BLaER1 treated with 17β-estradiol and CSF1 and Interleukin-3, amounts not matched to agents 10 nM and 100 nM (cell line): ENCODE data around the gene HTR1A.

ENCODE experiments used
- H3K27ac ChIP-seq, 11 experiments: shearing (Covaris generic); formaldehyde crosslinking; 2 replicates each; pipeline ENCODE4 v1.8.1; 2022
- H3K27me3 ChIP-seq, 11 experiments: shearing (Covaris generic); formaldehyde crosslinking; 2 replicates each; pipeline ENCODE4 v1.8.1; 2022
- H3K36me3 ChIP-seq, 11 experiments: shearing (Covaris generic); formaldehyde crosslinking; 2 replicates each; pipeline ENCODE4 v1.8.1; 2022
- H3K4me1 ChIP-seq, 10 experiments: shearing (Covaris generic); formaldehyde crosslinking; 2 replicates each; pipeline ENCODE4 v1.8.1; 2022
- H3K4me2 ChIP-seq, 11 experiments: shearing (Covaris generic); formaldehyde crosslinking; 2 replicates each; pipeline ENCODE4 v1.8.1; 2022
- H3K4me3 ChIP-seq, 10 experiments: shearing (Covaris generic); formaldehyde crosslinking; 2 replicates each; pipeline ENCODE4 v1.8.1; 2022
- H3K9ac ChIP-seq, 11 experiments: shearing (Covaris generic); formaldehyde crosslinking; 2 replicates each; pipeline ENCODE4 v1.8.1; 2022
- H3K9me3 ChIP-seq, 11 experiments: shearing (Covaris generic); formaldehyde crosslinking; replicated peaks in 1 of 11; 2 replicates each; pipeline ENCODE4 v1.8.1; 2022
- H4K20me1 ChIP-seq, 11 experiments: shearing (Covaris generic); formaldehyde crosslinking; 2 replicates each; pipeline ENCODE4 v1.8.1; 2022
- Cebpa-rat ChIP-seq, 11 experiments: shearing (Covaris generic); IDR thresholded peaks; 2 replicates each; pipeline ENCODE4 v1.8.1; 2022

HTR1A gene

DNA sequence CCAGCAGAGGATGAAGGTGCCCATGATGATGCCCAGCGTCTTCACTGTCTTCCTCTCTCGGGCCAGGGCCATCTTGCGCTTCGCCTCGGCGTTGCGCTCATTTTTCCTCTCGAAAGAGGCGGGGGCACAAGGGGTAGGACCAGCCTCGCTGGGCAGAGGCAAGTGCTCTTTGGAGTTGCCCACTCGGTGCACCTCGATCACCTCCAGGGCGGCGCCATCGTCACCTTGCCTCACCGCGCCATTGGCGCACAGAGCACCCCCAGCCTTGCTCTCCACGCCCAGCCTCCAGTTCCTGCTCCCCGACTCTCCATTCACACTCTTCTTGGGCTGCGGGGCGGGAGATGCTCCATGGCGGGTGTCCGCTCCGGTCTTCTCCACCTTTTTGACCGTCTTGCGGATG lies 1.6 kb downstream of the HTR1A start:
- no peak for TF ChIP-seq Cebpa-rat (IDR thresholded peaks at IDR 0.05)
- Histone ChIP-seq H3K4me1 (no peaks in the 10 kb centered on the region), H3K4me2 (no peak overlapping the region), H3K4me3 (no peak overlapping the region), H3K27me3 (peaks cover 0 to 16% (median 9%) of the 10 kb centered on the region in 11 experiments; a peak in 9 of 22 replicates), H3K36me3 (no peaks in the 10 kb centered on the region), H3K9ac (no peak overlapping the region), H3K27ac (no peak overlapping the region), H4K20me1 (no peaks in the 10 kb centered on the region; a peak in 1 of 22 replicates), H3K9me3 (peaks cover 21 to 31% (median 29%) of the 10 kb centered on the region in 11 experiments)

DNA sequence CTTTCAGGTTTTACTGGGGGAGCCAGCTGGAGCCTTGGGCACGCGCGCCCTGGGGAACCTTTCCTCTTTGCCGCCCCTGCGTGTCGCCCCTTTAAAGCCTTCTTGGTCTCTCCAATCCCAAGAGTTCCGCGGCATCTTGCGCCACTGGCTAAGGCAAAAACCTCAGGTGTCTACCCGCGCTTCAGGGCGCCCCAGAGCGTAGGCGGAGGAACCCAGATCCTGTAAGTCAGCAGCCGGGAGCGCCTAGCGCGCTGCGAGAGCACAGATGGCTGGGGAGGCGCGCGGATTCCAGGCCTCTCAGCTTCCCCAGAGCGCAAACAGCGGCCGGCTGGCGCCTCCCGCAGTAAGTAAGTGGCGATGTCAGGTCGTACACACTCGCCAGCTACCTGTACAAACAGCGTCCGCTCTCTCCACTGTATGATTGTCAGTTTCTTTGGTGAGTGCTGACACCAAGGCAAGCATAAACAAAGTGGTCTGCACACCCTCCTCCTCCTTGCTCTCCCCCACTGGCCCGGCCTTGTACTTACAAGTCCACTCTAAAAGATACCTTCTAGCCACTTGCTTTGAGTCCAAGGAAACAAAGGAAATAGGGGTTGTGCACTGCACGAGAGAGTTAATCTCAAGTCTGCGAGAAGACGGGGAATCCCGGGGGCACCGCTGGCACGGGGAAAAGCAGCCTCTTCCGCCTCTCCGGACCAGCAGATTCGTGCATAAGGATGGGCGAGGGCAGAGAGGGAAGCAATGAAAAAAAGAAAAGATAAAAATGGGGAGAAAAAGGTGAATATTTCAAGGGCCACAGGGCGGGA lies 2.9 kb downstream of the HTR1A start:
- Histone ChIP-seq H3K4me2 (no peak overlapping the region), H3K4me1 (no peaks in the 10 kb centered on the region), H3K36me3 (no peaks in the 10 kb centered on the region), H3K9me3 (peaks cover 21 to 31% (median 29%) of the 10 kb centered on the region in 11 experiments), H3K4me3 (no peak overlapping the region), H4K20me1 (no peaks in the 10 kb centered on the region; a peak in 1 of 22 replicates), H3K9ac (no peak overlapping the region), H3K27me3 (peaks cover 0 to 16% (median 9%) of the 10 kb centered on the region in 11 experiments; a peak in 9 of 22 replicates), H3K27ac (no peak overlapping the region)
- no peak for TF ChIP-seq Cebpa-rat (IDR thresholded peaks at IDR 0.05)

DNA sequence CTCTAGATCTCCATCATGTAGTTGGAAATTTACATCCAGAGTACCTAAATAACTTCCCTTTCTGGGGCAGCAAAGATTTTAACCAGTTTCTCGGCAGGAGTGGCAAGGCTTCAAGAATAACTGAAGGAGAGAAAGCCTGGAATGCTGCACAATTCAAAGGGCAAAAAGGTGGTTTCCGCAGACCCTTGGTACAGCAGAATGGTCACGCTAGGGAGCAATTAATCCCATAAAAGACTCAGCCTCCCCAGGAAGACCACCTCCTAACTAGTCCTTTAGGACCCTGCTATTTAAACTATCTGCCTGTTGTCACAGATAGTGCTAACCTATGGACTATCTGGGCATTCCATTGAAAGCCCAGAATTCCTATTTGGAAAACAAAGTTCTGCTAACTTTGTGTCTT lies 3.6 kb downstream of the HTR1A start:
- H3K27me3 ChIP-seq = peaks cover 0 to 16% (median 9%) of the 10 kb centered on the region in 11 experiments; a peak in 9 of 22 replicates

DNA sequence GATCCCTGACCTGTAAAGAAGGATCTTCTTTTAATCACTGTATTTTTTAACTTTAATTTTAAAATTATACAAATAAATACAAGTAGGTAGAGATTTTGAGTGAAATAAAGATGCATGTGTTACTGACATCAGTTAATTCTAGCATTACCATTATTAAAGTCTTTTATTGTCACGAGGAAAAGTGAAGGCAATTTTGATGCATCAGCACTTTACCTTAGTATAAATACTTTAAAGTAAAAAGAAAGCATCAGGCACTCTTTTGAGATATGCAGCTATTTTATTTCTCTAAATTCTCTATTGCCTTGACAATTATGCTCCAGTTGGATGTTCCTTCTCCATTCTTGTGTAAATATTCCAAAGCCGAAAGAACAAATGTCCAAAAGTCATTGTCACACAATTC lies 4.6 kb downstream of the HTR1A start:
- Histone ChIP-seq H3K4me1 (no peaks in the 10 kb centered on the region), H3K9ac (no peak overlapping the region), H3K36me3 (no peaks in the 10 kb centered on the region), H3K4me2 (no peak overlapping the region), H3K27me3 (peaks cover 0 to 16% (median 9%) of the 10 kb centered on the region in 11 experiments; a peak in 9 of 22 replicates), H3K4me3 (no peak overlapping the region), H3K9me3 (peaks cover 21 to 31% (median 29%) of the 10 kb centered on the region in 11 experiments), H3K27ac (no peak overlapping the region), H4K20me1 (no peaks in the 10 kb centered on the region; a peak in 1 of 22 replicates)
- TF ChIP-seq Cebpa-rat (IDR thresholded peaks at IDR 0.05) = no peak

More for the DNA sequence above, 3.6 kb downstream of the HTR1A start:
- TF ChIP-seq Cebpa-rat (IDR thresholded peaks at IDR 0.05) = no peak
- peaks cover 21 to 31% (median 29%) of the 10 kb centered on the region in 11 experiments for H3K9me3 ChIP-seq
- no peak overlapping the region for H3K27ac ChIP-seq
- H3K9ac ChIP-seq = no peak overlapping the region
- H3K4me3 ChIP-seq = no peak overlapping the region
- H3K36me3 ChIP-seq = no peaks in the 10 kb centered on the region
- no peak overlapping the region for H3K4me2 ChIP-seq
- no peaks in the 10 kb centered on the region; a peak in 1 of 22 replicates for H4K20me1 ChIP-seq
- no peaks in the 10 kb centered on the region for H3K4me1 ChIP-seq

DNA sequence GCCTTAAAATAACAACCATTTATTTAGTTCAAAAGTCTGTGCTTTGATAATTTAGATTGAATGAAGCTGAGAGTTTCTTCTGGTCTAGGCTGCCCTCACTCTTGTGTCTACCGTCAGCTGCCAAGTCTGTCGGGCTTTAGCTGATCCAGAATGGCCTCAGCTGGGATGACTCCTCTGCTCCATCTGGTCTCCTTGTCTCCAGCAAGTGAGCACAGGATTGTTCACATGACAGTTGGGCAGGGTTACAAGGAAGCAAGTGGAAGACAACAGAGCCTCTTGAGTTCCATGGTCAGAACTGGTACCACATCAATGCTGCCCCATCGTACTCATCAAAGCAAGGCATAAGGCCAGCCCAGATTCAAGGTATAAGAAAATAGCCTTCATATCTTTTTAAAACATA lies 9.0 kb downstream of the HTR1A start:
- H3K4me1 ChIP-seq = no peaks in the 10 kb centered on the region
- no peak overlapping the region for H3K27ac ChIP-seq
- H4K20me1 ChIP-seq = no peaks in the 10 kb centered on the region
- no peak overlapping the region for H3K9ac ChIP-seq
- H3K4me2 ChIP-seq = no peak overlapping the region
- H3K4me3 ChIP-seq = no peak overlapping the region
- H3K36me3 ChIP-seq = no peaks in the 10 kb centered on the region
- no peaks in the 10 kb centered on the region for H3K27me3 ChIP-seq
- TF ChIP-seq Cebpa-rat (IDR thresholded peaks at IDR 0.05) = no peak
- H3K9me3 ChIP-seq = 0 out of 22 replicates have a peak, but pooled peaks cover 0 to 4% (median 0%) of the 10 kb centered on the region in 11 experiments

DNA sequence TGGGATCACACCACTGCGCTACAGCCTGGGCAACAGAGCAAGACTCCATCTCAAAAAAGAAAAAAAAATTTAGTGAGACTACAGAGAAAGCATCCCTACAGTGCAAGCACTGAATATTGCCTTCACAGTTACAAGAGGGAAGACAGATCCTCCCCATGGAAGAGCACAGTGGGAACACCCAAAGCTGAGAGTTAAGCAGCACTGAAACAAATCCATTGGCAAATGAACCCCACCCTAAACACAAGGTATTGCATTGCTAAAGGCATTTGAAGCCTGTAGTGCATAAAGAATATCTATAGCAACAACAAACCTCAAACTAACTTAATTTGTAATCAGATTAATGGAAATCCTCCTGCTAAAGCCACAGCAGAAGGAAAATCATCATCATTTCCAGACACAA lies 27.1 kb downstream of the HTR1A start:
- Histone ChIP-seq H3K9ac (no peak overlapping the region), H4K20me1 (no peaks in the 10 kb centered on the region), H3K27me3 (no peaks in the 10 kb centered on the region), H3K4me2 (no peak overlapping the region), H3K36me3 (no peaks in the 10 kb centered on the region), H3K27ac (no peak overlapping the region), H3K4me1 (no peaks in the 10 kb centered on the region), H3K4me3 (no peak overlapping the region), H3K9me3 (no peaks in the 10 kb centered on the region)
- TF ChIP-seq Cebpa-rat (IDR thresholded peaks at IDR 0.05) = no peak

DNA sequence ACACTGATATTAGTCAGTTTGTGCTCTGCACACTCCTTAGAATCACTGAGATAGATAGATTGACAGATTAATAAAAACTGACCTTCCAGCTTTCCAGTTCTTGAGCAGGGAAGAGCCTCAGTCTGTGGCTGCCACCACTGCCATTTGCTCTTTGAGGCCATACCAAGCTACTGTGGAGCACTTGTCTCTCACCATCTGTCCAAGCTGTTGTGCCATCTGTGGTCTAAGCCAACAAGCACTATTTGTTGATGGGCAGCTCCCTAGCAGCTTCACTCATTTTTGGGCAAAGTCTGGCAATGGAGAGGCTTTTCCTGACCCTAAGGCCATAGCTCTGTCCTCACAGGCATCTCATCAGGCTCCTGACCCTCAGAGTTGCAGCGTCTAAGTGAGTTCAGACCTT lies 30.4 kb downstream of the HTR1A start:
- Histone ChIP-seq H3K4me1 (no peaks in the 10 kb centered on the region), H3K9me3 (no peaks in the 10 kb centered on the region)

DNA sequence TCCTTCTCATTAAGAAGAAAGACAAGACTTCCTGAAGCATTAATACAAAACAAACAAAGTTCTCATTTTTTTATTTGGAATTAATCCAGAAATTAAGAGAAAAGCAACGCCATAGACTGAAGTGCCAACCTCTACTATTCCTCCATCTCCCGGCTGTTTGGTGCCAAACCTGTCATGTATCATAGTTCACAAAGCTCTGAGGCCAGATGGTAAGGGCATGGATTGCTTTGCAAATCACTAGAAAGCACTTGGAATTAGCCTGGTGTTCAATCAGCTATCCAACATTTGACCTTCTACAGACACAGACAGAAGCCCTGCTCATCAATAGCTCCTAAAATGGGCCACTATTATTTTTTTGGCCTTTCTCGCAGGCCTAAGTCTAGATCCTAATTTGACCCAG lies 33.8 kb downstream of the HTR1A start:
- H3K4me1 ChIP-seq = no peaks in the 10 kb centered on the region
- no peak overlapping the region for H3K9ac ChIP-seq
- no peak overlapping the region for H3K4me3 ChIP-seq
- H3K27ac ChIP-seq = no peak overlapping the region
- no peak for TF ChIP-seq Cebpa-rat (IDR thresholded peaks at IDR 0.05)
- H3K4me2 ChIP-seq = no peak overlapping the region
- no peaks in the 10 kb centered on the region for H4K20me1 ChIP-seq
- no peaks in the 10 kb centered on the region for H3K9me3 ChIP-seq
- H3K36me3 ChIP-seq = no peaks in the 10 kb centered on the region
- H3K27me3 ChIP-seq = no peaks in the 10 kb centered on the region

More for the DNA sequence above, 30.4 kb downstream of the HTR1A start:
- no peak overlapping the region for H3K9ac ChIP-seq
- TF ChIP-seq Cebpa-rat (IDR thresholded peaks at IDR 0.05) = no peak
- H3K4me2 ChIP-seq = no peak overlapping the region
- no peaks in the 10 kb centered on the region for H3K36me3 ChIP-seq
- no peak overlapping the region for H3K4me3 ChIP-seq
- no peaks in the 10 kb centered on the region for H4K20me1 ChIP-seq
- no peaks in the 10 kb centered on the region for H3K27me3 ChIP-seq
- H3K27ac ChIP-seq = no peak overlapping the region

DNA sequence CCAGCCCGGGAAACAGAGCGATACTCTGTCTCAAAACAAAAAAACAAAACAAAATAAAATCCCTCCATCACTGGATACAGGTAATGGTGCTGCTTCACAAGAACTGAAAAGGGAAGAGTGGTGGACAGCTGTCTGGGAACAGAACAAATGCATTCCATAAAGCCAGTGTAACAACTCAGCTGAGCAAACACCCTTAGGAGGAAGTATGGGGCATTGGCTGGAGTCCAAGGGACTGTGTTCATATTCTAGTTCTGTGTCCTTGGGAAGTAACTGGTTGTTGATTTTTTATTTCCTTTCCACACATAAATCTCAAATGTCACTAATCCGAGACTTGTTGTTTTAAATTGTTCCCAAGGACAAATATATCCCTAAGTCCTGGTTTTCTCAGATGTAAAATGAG lies 38.3 kb downstream of the HTR1A start:
- H3K27ac ChIP-seq = no peak overlapping the region

More for the DNA sequence above, 38.3 kb downstream of the HTR1A start:
- no peak overlapping the region for H3K4me2 ChIP-seq
- H3K36me3 ChIP-seq = no peaks in the 10 kb centered on the region
- no peaks in the 10 kb centered on the region for H4K20me1 ChIP-seq
- H3K27me3 ChIP-seq = no peaks in the 10 kb centered on the region
- H3K9me3 ChIP-seq = no peaks in the 10 kb centered on the region
- no peak overlapping the region for H3K4me3 ChIP-seq
- no peak overlapping the region for H3K9ac ChIP-seq
- TF ChIP-seq Cebpa-rat (IDR thresholded peaks at IDR 0.05) = no peak
- H3K4me1 ChIP-seq = no peaks in the 10 kb centered on the region
